ENCODE results near the gene ZIC5.

DNA sequence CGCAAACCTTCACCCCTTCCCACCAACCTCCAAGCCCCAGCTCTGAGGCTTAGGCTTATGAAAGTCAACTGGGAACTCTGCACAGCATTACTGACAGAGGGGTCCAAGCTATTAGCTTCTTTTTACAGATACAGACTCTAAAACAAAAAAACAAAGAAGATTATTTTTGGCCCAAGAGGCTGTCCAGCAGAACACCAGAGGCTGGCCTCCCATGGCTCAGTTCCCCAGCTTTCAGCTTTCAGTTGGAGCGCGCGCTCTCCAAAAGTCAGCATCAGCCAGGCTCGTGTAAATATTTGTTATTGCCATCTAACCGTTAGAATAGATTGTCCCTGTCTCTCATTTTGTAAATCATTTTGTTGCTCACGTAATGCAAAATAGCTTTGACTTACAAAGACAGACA lies 58.4 kb downstream of the ZIC5 start:
- TF ChIP-seq, protein P1, sequence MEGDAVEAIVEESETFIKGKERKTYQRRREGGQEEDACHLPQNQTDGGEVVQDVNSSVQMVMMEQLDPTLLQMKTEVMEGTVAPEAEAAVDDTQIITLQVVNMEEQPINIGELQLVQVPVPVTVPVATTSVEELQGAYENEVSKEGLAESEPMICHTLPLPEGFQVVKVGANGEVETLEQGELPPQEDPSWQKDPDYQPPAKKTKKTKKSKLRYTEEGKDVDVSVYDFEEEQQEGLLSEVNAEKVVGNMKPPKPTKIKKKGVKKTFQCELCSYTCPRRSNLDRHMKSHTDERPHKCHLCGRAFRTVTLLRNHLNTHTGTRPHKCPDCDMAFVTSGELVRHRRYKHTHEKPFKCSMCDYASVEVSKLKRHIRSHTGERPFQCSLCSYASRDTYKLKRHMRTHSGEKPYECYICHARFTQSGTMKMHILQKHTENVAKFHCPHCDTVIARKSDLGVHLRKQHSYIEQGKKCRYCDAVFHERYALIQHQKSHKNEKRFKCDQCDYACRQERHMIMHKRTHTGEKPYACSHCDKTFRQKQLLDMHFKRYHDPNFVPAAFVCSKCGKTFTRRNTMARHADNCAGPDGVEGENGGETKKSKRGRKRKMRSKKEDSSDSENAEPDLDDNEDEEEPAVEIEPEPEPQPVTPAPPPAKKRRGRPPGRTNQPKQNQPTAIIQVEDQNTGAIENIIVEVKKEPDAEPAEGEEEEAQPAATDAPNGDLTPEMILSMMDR (conservative IDR thresholded peaks at IDR 0.05; ENCODE audit: low read depth, low read length) = no peak
- TF ChIP-seq POLR2A (IDR thresholded peaks at IDR 0.05; ENCODE audit: low read depth, low read length) = no peak
- TF ChIP-seq RCOR1 (IDR thresholded peaks at IDR 0.05; ENCODE audit: insufficient replicate concordance, low read length) = no peak
- no peak for TF ChIP-seq BHLHE40 (IDR thresholded peaks at IDR 0.05; ENCODE audit: low read depth, low read length)
- TF ChIP-seq MXI1 (IDR thresholded peaks at IDR 0.05; ENCODE audit: borderline replicate concordance, low read depth, low read length) = no peak
- no peak for TF ChIP-seq RFX5 (IDR thresholded peaks at IDR 0.05; ENCODE audit: low read depth, low read length)
- TF ChIP-seq RAD21 (IDR thresholded peaks at IDR 0.05; ENCODE audit: low read length) = no peak
- no peak for TF ChIP-seq CHD1 (IDR thresholded peaks at IDR 0.05; ENCODE audit: low read depth, low read length)
